Activated B cell treated with CpG ODN at 0.5 μM for 24 hours (primary cell): ENCODE measurements around the gene PRPH. TPM values are rescaled to one million over a fixed set of nuclear protein-coding genes. Genes with fewer than 3 reads are reported as not detected.

Experiments
- ATAC-seq: fragments of 200-7000 bp; cut with Tn5 transposase; one replicate; pipeline ENCODE4 v1.10.0; 2021; ENCODE audit warnings: low read depth, mild to moderate bottlenecking, moderate library complexity
- CTCF ChIA-PET: fragments of 350-600 bp; sonication (Branson Sonifier 250); formaldehyde crosslinking; loops from one replicate; lab custom pipeline; 2021; ENCODE audit warnings: antibody characterized with exemption; lab: Charles Lee
- POLR2A ChIA-PET: fragments of 350-600 bp; sonication (Branson Sonifier 250); formaldehyde crosslinking; loops from one replicate; lab custom pipeline; 2021; ENCODE audit warnings: antibody characterized with exemption; lab: Charles Lee
- DNase-seq: peaks from one replicate; pipeline ENCODE4 v3.0.0; 2022
- H3K27ac Mint-ChIP-seq: one replicate; pipeline ENCODE4 v1.8.0; 2020; ENCODE audit warnings: mixed read lengths
- H3K27me3 Mint-ChIP-seq: one replicate; pipeline ENCODE4 v1.8.0; 2021; ENCODE audit warnings: mixed read lengths
- H3K36me3 Mint-ChIP-seq: one replicate; pipeline ENCODE4 v1.8.0; 2021; ENCODE audit warnings: low read depth, mixed read lengths
- H3K4me1 Mint-ChIP-seq: one replicate; pipeline ENCODE4 v1.8.0; 2021; ENCODE audit warnings: mixed read lengths
- H3K4me3 Mint-ChIP-seq: one replicate; pipeline ENCODE4 v1.8.0; 2020; ENCODE audit warnings: mild to moderate bottlenecking, mixed read lengths
- H3K9me3 Mint-ChIP-seq: one replicate; pipeline ENCODE4 v1.8.0; 2020; ENCODE audit warnings: mixed read lengths
- intact Hi-C: fragments of 100-400 bp; cut with micrococcal nuclease; formaldehyde crosslinking; loops from one replicate; pipeline ENCODE4 v1.15.1; 2024
- total RNA-seq: library from RNA; stranded (reverse); gene quantifications from 2 replicates; pipeline ENCODE4 v1.2.3, GENCODE V29; 2022
- TF ChIP-seq, protein P1 (sequence below): fragments of 200-600 bp; IDR thresholded peaks from one replicate; pipeline ENCODE4 v1.8.0; 2022; ENCODE audit warnings: antibody characterized with exemption, mild to moderate bottlenecking

PRPH gene
- total RNA-seq, 1 donor from 2014 or later: not detected

DNA sequence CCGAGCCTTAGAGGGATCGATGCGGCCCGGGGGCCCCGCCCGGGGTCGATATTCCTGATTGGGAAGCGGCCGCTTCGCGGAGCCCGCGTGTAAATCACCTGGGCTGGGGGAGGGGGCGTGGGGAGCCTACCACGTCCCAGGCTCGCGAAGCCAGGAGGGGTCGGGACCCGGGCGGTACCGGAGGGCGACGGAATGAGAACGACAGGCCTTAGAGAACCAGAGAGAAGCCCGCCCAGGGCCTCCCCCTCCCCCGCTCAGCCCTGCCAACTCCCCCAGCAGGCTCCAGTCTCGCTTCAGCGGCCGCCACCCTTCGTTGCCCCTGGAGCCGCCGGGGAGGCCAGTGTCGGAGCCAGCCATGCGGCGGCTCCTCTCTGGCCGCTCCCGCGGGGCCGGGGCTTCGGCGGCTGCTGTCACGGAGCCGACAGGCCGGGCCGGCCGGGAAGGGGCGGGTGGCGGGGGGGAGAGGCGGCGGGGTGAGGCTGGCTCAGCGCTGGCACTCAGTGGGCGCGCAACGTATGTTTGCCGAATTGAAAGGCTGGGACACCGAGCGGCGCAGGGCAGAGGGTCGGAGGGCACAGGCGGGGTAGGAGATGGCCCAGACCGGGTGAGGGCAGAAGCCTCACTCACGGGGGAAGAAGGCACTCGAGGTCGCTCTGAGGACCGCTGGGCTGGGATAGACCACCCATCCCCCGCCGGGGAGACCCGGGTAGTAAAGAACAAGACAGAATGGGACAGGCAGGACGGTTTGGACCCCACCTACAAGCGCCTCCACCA is 50.3 kb downstream of the PRPH start:
- Mint-ChIP-seq H3K9me3 (no peaks in the 10 kb centered on the region), H3K4me3 (peak overlapping the region; percentile 73), H3K27me3 (peaks cover 44% of the 10 kb centered on the region), H3K4me1 (peaks cover 51% of the 10 kb centered on the region), H3K27ac (no peak overlapping the region), H3K36me3 (no peaks in the 10 kb centered on the region)
- DNase-seq (peak; percentile 41), ATAC-seq (peak; percentile 43)
- intact Hi-C loops: loop anchor here (10.0 kb wide), 2 partner anchors 280 to 350 kb away; partner anchors contain the start of genes DDN, KMT2D and RHEBL1
- TF ChIP-seq, protein P1, sequence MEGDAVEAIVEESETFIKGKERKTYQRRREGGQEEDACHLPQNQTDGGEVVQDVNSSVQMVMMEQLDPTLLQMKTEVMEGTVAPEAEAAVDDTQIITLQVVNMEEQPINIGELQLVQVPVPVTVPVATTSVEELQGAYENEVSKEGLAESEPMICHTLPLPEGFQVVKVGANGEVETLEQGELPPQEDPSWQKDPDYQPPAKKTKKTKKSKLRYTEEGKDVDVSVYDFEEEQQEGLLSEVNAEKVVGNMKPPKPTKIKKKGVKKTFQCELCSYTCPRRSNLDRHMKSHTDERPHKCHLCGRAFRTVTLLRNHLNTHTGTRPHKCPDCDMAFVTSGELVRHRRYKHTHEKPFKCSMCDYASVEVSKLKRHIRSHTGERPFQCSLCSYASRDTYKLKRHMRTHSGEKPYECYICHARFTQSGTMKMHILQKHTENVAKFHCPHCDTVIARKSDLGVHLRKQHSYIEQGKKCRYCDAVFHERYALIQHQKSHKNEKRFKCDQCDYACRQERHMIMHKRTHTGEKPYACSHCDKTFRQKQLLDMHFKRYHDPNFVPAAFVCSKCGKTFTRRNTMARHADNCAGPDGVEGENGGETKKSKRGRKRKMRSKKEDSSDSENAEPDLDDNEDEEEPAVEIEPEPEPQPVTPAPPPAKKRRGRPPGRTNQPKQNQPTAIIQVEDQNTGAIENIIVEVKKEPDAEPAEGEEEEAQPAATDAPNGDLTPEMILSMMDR: no peak
- POLR2A ChIA-PET: no interaction called here
- CTCF ChIA-PET: interaction anchor here (0.9 to 3.1 kb wide), 4 partner anchors 13 to 169 kb away, joined by 3 to 41 read pairs (median 12); partner anchors contain the start of gene SPATS2

DNA sequence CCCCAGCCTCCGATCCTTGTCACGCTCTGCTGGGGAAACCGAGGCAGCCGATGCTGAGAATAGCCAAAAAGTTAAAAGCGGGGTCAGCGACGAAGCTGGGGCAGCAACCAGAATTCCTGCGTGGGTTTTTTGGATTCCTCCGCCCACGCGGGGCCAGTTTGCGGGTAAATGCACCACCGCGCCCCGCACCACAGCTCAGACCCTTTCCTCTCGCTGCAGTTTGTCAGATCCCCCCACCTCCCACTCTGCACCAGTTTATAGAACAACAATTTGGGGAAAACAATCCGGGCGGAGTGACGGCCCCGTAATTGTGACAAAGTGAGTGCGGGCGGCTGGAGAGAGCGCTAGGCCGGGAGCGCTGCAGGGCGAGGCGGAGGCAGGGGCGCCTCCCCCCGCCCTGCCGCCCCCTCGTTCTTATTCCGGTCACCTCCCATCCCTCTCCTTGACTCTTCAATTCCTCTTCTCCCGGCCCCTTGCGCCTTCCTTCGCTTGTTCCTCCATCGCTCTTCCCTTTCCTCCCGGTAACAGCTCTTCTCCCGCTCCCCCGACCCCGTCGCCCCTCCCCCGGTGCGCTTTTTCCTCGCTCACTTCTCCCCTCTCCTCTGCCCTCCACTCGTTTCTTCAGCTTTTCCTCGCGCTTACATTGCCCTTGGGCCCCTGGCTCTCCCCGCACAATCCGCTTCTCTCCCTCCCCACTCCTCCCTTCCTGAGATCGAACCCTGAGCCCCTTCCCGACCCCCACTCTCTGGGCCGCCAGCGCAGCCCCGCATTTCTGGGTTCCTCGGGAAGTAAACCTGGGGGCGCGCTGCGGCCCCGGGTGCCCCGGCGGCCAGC is 51.1 kb downstream of the PRPH start:
- ATAC-seq (no peak), DNase-seq (no peak)
- Mint-ChIP-seq H3K4me3 (peak overlapping the region; percentile 79), H3K9me3 (no peaks in the 10 kb centered on the region), H3K36me3 (no peaks in the 10 kb centered on the region), H3K27me3 (peaks cover 45% of the 10 kb centered on the region), H3K4me1 (peaks cover 51% of the 10 kb centered on the region), H3K27ac (no peak overlapping the region)
- CTCF ChIA-PET: interaction anchor here (0.9 to 4.7 kb wide), 7 partner anchors 11 to 168 kb away, joined by 3 to 59 read pairs (median 12); partner anchors contain the start of genes C1QL4, PRPH, SPATS2 and TROAP
- intact Hi-C loops: loop anchor here (2.0 to 10.0 kb wide), 4 partner anchors 13 to 351 kb away; partner anchors contain the start of genes DDN, KMT2D, RHEBL1 and SPATS2
- TF ChIP-seq, protein P1: no peak
- POLR2A ChIA-PET: interaction anchor here (0.9 kb wide), 1 partner anchor 24 kb away, joined by 3 read pairs; no protein-coding TSS in a partner anchor

GRCh38 chr12:49346659-49347310 is 51.8 kb downstream of the PRPH start, which contains the start of gene DNAJC22:
Gene DNAJC22, plus strand, starts transcription at chr12:49346888. Its CDS starts 1,985 bp downstream, at chr12:49348873.
- peak; percentile 38 for DNase-seq
- ChIA-PET CTCF (interaction anchor here (0.8 to 4.7 kb wide), 11 partner anchors 11 to 165 kb away, joined by 3 to 59 read pairs (median 8); partner anchors contain the start of genes C1QL4, PRPH, SPATS2 and TROAP), POLR2A (interaction anchor here (0.5 to 1.6 kb wide), 4 partner anchors 19 to 58 kb away, joined by 3 to 9 read pairs (median 4); partner anchors contain the start of gene SPATS2)
- Mint-ChIP-seq H3K4me3 (peak within 1 kb of the TSS; percentile 79), H3K27ac (no peak within 1 kb of the TSS), H3K36me3 (no peaks in the 10 kb centered on the region), H3K4me1 (peaks cover 51% of the 10 kb centered on the region), H3K9me3 (no peaks in the 10 kb centered on the region), H3K27me3 (peaks cover 46% of the 10 kb centered on the region)
- intact Hi-C loops: loop anchor here (1.0 to 10.0 kb wide), 5 partner anchors 14 to 352 kb away; partner anchors contain the start of genes DDN, KMT2D, RHEBL1 and SPATS2
- TF ChIP-seq, protein P1: no peak
- ATAC-seq: no peak

- Mint-ChIP-seq H3K27me3 (peaks cover 48% of the 10 kb centered on the region), H3K36me3 (no peaks in the 10 kb centered on the region), H3K4me3 (peak overlapping the region; percentile 79), H3K4me1 (peaks cover 46% of the 10 kb centered on the region), H3K9me3 (no peaks in the 10 kb centered on the region), H3K27ac (no peak overlapping the region)
- CTCF ChIA-PET: interaction anchor here (0.6 to 4.7 kb wide), 18 partner anchors 10 to 166 kb away, joined by 3 to 59 read pairs (median 4); partner anchors contain the start of genes C1QL4, PRPH, SPATS2 and TROAP
- intact Hi-C loops: loop anchor here (1.0 to 10.0 kb wide), 5 partner anchors 15 to 353 kb away; partner anchors contain the start of genes DDN, KMT2D, RHEBL1 and SPATS2
- ATAC-seq (peak; percentile 69), DNase-seq (peak; percentile 78)
- POLR2A ChIA-PET: interaction anchor here (0.5 to 1.6 kb wide), 5 partner anchors 19 to 166 kb away, joined by 3 to 9 read pairs (median 4); partner anchors contain the start of genes SPATS2 and TROAP
- TF ChIP-seq, protein P1: peak; percentile 97
Measured at GRCh38 chr12:49347311-49348193, 52.6 kb downstream of the PRPH start.
